Activated T-cell treated with anti-CD3 and anti-CD28 coated beads for 48 hours (primary cell): ENCODE results near the gene DCC.

Experiments used
- DNase-seq: peaks from one replicate; pipeline ENCODE4 v3.0.0-alpha.2; 2020; ENCODE audit warnings: low read depth

The DCC gene

DNA sequence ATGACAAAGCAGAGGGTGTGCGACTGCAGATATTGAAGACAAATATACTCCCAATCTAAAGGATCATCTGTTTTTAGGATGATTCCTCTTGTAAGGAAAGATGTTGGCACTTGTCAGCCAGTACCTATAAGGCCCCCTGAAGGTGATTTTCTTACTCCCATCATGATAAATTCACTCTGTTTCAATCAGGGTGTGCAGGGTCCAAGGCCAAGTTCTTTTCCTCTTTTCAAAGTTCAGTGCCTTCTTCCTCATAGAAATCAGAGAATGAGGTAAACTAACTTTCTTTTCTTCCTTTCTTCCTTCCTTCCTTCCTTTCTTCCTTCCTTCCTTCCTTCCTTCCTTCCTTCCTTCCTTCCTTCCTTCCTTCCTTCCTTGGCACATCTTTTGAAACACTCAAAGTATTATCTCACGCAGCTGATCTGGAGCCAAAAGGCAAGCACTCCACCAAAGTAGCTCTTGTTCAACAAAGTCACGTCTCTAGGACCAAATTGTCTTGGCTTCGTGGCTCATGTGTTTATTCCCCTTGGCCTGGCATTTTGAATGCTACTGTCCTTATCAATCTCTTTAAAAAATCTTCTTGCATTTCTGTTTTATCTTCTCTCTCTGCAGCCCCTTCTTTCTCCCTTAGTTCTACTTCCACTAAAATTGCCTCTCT is 87.7 kb downstream of the DCC start:
- DNase-seq = no peak

DNA sequence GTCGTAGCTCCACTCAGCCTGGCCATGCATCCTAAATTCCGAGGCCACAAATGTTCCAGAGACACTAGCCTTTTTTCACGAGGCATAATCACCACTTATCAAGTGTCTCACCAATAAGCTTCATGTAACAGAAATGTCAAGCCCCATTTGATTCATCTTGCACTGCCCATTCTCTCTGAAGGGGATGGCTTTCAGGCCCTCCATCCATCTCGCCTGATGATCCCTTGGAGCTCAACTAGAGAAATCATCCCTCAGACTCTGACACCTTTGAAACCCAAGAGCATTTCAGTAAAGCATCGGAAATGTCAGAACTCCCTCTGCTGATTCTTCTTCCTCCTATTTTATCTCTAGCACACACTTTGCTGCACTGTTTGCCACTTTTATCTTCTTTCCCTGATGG is 91.7 kb downstream of the DCC start:
- DNase-seq = no peak

DNA sequence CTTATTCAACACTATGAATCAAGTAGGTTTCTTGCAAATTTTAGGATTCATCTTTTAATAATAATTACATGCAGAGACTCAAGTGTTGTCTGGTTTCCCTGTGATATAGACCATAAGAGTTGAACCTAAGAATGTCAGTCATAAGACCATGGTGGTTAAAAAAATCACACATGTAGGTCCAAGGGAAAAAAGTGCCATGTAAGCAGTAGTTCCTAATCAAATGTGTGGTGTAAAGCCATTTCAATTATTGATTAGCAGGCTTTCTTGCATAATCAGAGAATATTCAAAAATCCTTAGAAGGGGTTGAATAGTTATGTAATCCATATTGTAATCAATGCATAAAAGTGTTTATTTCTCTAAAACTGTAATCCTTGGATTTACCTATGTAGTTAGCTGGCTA is 93.8 kb downstream of the DCC start:
- no peak for DNase-seq

DNA sequence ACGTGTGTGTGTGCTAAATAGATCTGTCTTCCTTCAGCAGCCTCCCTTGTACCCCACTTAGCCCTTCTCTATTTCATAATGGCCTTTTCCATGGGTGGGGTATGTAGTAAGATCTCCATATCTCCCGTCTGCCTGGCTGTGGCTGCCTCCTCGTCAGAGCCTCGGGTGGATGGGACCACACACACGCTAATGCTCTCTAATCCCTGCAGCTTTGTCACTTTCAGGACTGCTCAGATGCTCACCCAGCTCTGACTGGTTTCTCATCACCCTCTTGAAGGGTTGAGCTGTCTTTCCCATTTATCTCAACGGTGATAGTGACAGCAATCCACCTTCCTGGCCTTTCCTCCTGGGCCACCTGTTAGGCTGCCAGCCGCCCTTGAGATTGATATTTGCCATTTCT is 95.3 kb downstream of the DCC start:
- no peak for DNase-seq

DNA sequence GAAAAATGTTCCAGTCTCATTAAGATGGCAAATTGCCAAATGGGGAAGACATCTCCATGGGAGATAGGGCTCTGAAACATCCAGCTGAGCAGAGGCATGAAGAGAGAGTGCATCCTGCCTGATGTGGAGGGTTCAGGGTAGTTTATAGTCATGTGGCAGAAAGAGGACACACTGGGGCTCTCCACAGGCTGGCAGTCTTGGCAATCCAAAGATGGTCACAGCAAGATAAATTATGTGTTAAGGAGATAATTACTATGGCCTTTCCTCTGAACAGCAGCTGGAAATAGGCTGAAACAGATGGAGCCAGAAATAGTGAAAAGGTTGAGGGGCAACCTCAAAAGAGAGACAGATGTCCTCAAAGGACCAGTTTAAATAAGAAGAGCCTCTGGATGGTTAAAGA is 97.2 kb downstream of the DCC start:
- DNase-seq = no peak

DNA sequence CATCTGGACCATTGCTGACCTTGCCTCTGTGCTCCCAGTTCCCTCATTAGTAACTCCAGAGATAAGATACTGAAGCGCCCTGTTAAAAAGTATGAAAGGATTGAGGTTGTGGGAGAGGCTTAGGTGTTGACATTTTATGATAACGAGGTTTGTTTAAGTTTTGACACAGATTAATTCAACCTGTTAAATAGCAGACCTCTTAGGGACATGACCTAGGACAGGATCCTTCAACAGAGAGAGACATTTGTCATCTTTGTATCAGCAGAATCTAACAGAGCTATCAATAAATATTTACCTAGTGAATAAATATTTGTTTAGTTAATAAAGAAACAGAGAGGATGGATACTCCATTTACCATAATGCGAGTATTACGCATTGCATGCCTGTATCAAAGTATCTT is 99.5 kb downstream of the DCC start:
- DNase-seq = no peak

DNA sequence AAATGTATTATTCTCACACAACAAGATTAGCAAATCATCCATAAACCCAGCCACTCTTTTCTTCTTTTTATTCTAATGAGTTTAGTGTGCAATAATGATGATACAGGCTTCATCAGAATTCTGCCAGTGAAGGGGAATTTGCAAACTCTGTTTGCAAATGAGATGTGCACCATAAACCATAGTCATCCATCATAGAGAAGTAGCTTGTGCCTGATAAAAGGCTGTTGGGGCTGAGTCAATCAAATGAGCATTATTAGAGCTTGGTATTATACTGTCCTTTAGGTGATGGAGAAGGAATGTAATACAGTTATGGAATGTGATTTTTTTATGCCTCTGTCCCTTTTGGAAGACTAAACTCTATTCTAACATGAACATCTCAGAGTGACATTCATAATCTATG is 101.8 kb downstream of the DCC start:
- no peak for DNase-seq

DNA sequence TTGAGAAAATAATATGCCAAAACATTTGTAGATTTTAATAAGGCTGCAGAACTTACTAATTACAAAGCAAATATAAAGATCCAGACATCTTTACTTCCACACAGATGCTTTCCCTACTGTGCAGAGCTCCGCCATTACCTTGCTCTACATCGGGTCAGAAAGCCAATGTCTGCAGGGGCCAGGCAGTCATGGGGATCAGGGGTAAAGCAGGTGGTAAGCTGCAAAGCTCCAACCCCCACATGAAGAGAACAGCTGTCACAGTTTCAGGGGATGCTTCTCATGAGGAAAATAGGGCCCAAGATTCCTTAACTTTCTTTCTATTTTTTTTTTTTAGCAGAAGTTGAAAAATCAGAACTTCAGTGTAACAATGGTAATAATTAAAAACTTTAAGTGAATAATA is 102.7 kb downstream of the DCC start:
- no peak for DNase-seq

DNA sequence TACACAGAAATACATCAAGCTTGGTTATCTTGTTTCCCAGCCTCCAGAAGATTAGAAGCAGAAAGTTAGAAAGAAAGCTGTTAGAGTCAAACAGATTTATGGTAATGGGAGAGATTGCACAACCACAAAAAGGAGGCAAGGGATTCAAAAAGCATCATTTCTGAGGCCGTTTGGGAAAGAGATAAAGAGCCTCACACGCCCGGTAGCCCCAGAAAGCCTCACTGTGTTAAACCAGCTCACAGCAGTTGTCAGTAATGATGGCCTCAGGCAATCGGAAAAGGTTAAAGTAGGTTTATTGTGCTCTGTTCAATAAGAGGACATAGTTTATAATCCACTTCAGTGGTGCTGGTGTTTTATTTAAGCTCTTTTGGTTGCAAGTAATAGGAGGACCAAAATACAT is 111.3 kb downstream of the DCC start:
- no peak for DNase-seq

DNA sequence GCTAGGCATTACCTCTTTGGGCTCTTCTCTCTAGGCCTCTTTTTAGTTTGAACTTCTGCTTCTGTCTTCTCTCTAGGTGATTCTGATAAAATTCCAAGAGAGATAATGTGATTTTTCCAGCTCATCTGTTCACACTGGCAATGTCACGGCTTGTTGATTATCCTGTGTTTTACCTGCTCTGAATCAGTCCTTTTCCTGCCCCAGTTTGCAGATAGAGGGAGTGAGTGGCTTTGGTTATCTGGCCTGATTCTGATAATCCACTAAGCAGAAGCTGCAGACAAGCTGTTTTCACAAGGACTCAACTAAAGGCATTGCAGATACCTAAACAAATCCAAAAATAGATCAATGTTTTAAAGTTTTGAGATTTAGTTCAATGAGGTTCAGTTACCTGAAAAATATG is 111.9 kb downstream of the DCC start:
- no peak for DNase-seq

DNA sequence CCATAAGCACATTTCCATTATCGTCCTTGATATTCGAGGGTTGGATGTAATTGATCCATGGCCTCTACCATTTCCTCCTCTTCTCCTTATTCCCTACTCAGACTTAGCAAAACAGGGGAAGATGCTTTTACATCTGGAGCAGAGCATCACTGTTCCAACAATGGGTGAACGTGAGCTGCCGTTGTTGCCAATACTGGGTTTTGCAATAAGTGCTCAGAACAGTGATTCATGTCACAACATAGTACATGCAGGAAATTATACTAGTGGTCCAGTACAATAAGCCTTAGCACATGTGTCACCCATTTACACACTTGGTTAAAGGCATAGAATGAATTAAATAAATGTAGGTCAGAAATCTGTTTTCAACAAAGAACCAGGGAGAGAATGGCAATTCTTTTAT is 112.4 kb downstream of the DCC start:
- no peak for DNase-seq

DNA sequence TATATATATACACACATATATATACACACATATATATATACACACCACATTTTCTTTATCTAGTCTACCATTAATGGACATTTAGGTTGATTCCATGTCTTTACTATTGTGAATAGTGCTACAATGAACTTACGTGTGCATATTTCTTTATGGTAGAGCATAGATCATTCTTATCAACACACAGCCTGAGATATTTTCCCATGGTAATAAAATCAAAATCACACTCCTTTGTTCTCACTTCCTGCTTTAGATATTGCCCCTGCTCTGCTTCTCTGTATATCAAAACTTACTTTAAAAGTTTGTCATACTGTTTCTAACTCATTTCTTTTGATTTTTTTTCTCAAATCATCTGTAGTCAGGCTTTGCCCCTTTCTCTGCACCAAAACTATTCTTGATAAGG is 119.9 kb downstream of the DCC start:
- no peak for DNase-seq

DNA sequence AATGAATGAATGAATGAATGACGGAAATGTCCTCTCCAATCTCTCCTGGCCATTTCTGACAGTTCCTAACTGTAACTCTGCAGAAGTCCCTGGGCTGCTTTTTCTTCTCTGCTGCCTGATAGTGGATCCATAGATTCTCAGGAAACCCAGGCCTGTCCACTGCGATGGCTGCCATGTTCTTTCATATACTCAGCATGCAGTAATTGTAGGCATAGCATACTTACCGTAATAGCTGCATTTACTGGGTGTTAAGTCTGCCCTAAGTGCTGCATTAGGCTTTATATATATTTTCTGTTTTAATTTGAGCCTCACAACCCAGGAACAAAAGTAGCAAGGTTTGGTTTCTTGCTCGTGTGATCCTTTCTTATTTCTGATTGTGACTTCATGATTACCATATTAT is 122.9 kb downstream of the DCC start:
- no peak for DNase-seq

DNA sequence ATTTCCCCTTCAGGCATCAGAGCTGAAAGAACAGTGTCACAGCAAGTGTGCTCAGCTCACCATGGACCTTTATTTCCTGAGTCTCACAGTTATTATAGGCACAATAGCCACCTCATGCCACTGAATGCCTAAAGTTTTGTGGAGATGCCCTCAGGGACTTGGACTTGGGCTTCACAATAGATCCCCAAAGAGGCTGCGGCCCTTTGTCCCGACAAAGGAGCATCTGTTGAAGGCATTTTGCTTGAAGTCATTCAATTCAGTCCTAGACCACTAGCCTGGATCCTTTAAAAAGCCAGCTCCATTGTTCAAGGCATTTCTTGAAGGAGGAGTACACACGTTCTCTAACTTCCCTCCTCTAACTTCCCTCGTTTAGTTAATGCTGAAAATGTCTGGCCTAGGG is 125.4 kb downstream of the DCC start:
- DNase-seq = no peak

DNA sequence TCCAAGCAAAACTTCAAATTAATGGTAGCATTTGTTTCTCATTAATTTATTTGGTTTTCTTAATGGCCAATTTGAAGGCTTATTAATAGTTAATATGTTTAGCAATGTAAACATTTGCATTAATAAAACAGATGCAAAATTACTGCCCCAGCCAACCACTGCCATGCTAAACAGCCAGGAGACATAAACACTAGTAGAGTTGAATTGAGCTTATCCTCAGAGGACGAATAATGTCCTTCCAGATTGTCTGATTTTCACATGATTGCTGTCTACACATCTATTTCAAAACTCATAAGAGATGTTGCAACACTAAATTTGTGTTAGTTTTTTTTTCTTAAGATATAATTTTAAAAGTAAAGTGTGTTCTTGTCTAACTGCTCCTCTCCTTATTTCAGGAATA is 128.5 kb downstream of the DCC start:
- no peak for DNase-seq

DNA sequence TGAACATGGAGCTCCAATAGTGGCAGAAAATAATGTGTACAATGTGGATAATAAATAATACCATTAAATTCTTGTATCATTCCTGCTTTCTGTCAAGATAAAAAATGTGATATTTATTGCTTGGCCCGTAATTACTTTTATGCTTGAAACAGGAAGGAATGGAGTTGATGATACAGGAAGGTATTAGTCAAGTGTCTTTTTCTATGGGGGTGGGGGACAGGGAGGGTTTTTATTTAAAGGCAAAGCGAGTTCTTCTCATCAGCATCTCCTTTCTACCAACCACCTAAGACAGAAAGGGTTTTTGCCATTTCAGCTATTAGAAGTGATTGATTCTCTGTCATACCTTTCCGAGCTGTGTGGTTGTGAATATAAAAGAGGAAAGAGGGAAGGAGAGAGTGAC is 135.3 kb downstream of the DCC start:
- DNase-seq = no peak

DNA sequence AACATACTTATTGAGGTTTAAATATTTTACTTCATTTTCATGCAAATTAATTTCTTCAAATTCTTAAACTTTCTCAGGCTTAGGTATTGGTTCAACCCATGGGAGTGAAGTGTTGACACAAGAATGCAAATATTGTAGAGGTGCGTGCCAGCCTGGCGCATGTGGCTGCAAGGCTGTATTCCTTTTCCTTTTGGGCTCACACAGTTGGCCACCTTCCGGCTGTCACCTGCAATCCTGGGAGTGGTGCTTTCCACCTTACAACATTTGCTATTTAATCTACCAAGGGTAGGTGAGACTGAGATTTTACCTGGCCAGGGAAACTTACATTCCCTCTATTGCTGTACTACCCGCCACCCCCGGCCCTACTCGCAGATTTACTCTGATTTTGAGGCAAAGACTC is 141.1 kb downstream of the DCC start:
- no peak for DNase-seq

DNA sequence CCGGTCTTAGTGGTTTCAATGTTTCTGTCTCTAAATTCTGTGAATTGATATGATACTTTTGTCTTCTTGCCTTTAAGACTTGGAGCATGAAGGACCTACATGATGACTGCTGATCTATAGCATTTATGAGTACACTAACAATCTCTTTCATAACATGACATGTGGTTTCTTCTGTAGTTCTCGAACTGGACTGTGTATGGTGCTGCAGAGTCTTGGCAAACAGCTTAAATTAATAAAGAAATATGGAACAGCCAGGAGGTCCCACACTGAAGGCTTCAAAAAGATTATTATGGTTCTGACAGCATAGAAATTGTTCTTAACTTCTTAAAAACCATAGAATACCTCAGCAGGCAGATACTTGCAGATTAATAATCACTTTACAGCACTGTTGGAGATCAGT is 145.0 kb downstream of the DCC start:
- DNase-seq = no peak

DNA sequence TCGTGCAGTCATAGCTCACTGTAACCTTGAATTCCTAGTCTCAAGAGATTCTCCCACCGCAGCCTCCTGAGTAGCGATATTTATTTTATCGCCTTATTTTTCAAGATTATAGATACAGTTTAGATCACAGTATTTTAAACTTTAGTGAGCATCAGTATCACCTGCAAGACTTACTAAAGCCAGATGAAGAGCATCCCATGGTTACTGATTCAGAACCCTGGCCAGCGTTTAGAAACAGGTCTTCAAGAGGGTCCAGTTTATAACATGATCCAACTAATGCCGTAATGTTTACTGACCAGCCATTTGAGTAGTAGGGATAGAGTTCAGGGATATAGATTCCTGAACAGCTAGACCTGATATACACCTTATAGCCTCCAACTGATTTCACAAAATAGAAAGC is 146.1 kb downstream of the DCC start:
- no peak for DNase-seq

DNA sequence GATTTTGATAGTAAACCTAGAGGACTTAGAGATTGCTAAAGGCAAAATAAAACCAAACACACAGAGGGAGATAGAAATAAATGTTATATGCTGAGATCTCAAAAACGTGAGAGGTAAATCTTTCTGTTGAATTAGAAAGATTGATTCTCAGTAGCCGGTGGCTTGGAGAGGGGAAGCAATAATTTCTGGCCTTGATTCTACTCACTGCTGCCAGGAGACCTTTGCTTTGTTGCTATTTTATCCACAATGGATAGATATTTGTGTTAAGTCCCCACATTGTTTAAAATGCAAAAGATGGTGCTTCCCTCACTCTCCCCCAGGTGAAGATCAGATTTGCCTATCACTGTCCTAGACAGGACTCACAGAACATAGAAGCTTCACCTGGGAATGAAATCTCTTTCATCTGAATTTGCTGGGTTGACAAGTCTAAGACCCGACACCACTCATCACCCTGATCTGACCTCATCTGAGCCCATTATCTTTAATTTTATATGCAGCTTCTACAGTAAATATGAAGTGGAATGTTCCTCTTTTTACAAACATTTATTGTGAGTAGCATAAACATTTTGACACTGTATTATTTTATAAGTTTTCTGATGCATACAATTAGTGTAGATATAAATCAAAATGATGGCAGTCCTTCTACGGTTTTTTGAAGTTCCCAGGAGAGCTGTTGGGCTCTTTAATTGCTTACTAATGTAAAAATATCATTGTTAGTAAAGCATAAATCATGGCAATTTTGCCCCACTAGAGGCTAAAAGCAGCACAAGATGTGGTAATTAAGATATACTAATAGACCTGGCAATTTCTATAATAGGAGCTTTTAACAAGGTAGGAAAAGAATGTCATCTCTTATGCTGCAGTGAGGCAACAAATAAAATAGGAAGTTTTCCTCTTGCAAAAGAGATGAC is 149.7 kb downstream of the DCC start:
- no peak for DNase-seq

DNA sequence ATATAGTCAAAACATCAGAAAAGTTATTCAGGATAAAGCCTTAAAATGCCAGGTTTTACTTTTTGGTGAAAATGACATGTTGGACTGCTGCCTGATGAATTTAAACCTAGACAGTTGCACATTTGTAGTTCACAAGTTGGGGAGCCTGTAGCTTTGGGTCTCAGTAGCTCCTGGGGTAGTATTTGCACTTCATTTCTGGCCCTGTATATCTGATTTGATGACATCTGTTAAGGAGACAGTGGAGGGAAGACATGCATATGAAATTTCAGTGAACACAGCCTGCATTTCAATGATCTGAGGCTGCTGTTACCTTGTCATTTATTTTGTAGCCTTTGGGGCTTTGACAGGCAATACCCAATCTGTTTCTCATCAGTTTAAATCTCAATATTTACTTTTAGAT is 156.4 kb downstream of the DCC start:
- no peak for DNase-seq

DNA sequence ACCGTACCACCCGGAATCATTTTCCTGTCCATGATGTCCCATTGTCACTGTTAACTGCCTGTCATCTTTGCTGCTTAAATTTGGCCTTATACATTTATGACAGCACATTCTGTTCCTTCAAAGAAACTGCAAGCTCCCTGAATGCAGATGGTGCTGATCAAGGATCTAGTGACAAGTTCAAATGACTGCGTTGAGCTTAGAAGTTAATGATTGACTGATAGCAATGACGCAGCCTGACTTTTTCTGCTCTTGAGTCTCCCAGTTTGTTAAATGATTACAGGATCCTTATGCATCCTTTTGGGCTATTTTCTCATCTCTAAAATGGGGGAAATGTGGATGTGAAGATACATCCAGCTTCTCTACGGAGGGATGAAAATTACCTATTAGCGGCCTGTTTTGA is 159.0 kb downstream of the DCC start:
- DNase-seq = no peak

DNA sequence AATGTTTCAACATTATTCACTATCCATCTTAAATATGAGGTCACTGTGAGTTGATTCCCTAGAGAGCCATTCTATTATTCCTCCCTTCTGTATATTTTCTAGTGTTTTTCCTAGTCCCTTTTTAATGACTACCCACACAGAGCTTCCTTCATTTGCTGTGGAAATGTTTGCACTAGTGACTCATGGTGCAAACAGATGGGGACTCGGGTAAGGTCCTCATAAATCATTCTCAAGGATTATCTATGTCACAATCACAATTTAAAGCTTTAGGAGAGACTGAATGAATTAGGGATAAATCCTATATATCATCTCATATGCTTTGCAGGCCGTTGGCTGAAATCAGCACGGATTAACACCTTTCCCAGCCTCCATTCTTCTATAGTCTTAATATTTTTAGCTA is 159.6 kb downstream of the DCC start:
- no peak for DNase-seq

DNA sequence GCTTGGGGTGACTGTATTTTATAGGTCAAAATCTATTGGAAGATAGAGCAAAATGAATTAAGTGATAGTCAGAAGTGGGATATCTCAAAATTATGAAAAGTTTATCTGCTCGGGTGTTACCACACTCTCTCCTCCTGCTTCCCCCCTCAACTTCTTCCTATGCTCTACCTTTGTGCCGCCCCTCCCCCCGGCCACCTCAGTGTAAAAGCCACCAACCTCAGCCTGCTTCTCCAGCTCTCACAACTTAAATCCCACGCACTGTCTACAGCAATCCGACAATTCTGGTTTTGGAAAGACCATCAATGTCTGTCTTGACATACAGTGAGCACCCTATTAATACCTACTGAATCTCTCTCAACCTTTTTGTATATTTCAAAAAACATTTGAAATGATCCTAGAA is 164.6 kb downstream of the DCC start:
- DNase-seq = no peak
